Liver (tissue), 9 donors: Measurements from ENCODE around the gene NRIP1. TPM values are rescaled to one million over a fixed set of nuclear protein-coding genes. Genes with fewer than 3 reads are reported as not detected.

Experiments
- DNase-seq: peaks from one replicate; pipeline ENCODE4 v3.0.0-alpha.2; 2017; ENCODE audit warnings: low spot score
- H3K27ac ChIP-seq, 2 donors: one replicate each; pipeline ENCODE4 v1.7.0; 2013; ENCODE audit warnings: inconsistent platforms in 2 of 2, low read length in 2 of 2, control low read depth in 1 of 2, low read depth in 1 of 2, mild to moderate bottlenecking in 1 of 2
- H3K27me3 ChIP-seq, 4 donors: one replicate each; pipeline versions ENCODE4 v1.6.1 to v1.7.0; 2013; ENCODE audit warnings: low read length in 3 of 4, inconsistent platforms in 1 of 4, mild to moderate bottlenecking in 1 of 4, moderate library complexity in 1 of 4; ENCODE audit not compliant: control insufficient read depth in 4 of 4, insufficient read depth in 4 of 4
- H3K36me3 ChIP-seq, 4 donors: one replicate each; pipeline versions ENCODE4 v1.6.1 to v1.7.0; 2013; ENCODE audit warnings: low read length in 3 of 4, mild to moderate bottlenecking in 3 of 4, low read depth in 1 of 4, moderate library complexity in 1 of 4; ENCODE audit not compliant: control insufficient read depth in 4 of 4, insufficient read depth in 3 of 4
- H3K4me1 ChIP-seq, 4 donors: one replicate each; pipeline versions ENCODE4 v1.6.1 to v1.7.0; 2013; ENCODE audit warnings: low read length in 3 of 4, mild to moderate bottlenecking in 3 of 4, moderate library complexity in 1 of 4; ENCODE audit not compliant: control insufficient read depth in 4 of 4, insufficient read depth in 4 of 4
- H3K4me3 ChIP-seq, 3 donors: one replicate each; pipeline versions ENCODE4 v1.6.1 to v1.7.0; 2013; ENCODE audit warnings: low read length in 3 of 3, control low read depth in 1 of 3, low read depth in 1 of 3, mild to moderate bottlenecking in 1 of 3
- H3K9ac ChIP-seq, 2 donors: one replicate each; pipeline ENCODE4 v1.7.0; 2013; ENCODE audit warnings: low read length in 2 of 2, mild to moderate bottlenecking in 2 of 2, moderate library complexity in 2 of 2, control low read depth in 1 of 2, low read depth in 1 of 2
- H3K9me3 ChIP-seq, 4 donors: one replicate each; pipeline versions ENCODE4 v1.6.1 to v1.7.0; 2013; ENCODE audit warnings: low read length in 3 of 4; ENCODE audit not compliant: control insufficient read depth in 4 of 4
- EGR1 ChIP-seq, 2 donors: IDR thresholded peaks; 2 replicates each; pipeline ENCODE4 v1.6.1; 2016 to 2018; ENCODE audit warnings: antibody characterized with exemption in 2 of 2, low read depth in 2 of 2
- FOXA1 ChIP-seq: IDR thresholded peaks from 2 replicates; pipeline ENCODE4 v1.6.1; 2016; ENCODE audit warnings: antibody characterized with exemption
- FOXA2 ChIP-seq: IDR thresholded peaks from 2 replicates; pipeline ENCODE4 v1.6.1; 2016; ENCODE audit warnings: antibody characterized with exemption
- GABPA ChIP-seq, 2 donors: IDR thresholded peaks in 1 of 2; conservative IDR thresholded peaks in 1 of 2; 2 replicates each; pipeline ENCODE4 v1.6.1; 2016; ENCODE audit warnings: antibody characterized with exemption in 2 of 2, mild to moderate bottlenecking in 1 of 2, moderate library complexity in 1 of 2
- HNF4A ChIP-seq, 2 donors: conservative IDR thresholded peaks; 2 replicates each; pipeline ENCODE4 v1.6.1; 2016; ENCODE audit warnings: antibody characterized with exemption in 2 of 2, mild to moderate bottlenecking in 2 of 2
- HNF4G ChIP-seq: IDR thresholded peaks from 2 replicates; pipeline ENCODE4 v1.6.1; 2016; ENCODE audit warnings: antibody characterized with exemption
- JUND ChIP-seq, 2 donors: IDR thresholded peaks; 2 replicates each; pipeline ENCODE4 v1.6.1; 2016; ENCODE audit warnings: antibody characterized with exemption in 2 of 2
- RAD21 ChIP-seq, 2 donors: IDR thresholded peaks; 2 replicates each; pipeline ENCODE4 v1.6.1; 2016; ENCODE audit warnings: antibody characterized with exemption in 2 of 2, mild to moderate bottlenecking in 2 of 2
- RXRA ChIP-seq, 2 donors: IDR thresholded peaks; 2 replicates each; pipeline ENCODE4 v1.6.1; 2017 to 2018; ENCODE audit warnings: antibody characterized with exemption in 2 of 2, mild to moderate bottlenecking in 1 of 2
- SP1 ChIP-seq: IDR thresholded peaks from 2 replicates; pipeline ENCODE4 v1.6.1; 2018; ENCODE audit warnings: antibody characterized with exemption, mild to moderate bottlenecking
- TAF1 ChIP-seq: conservative IDR thresholded peaks from 2 replicates; pipeline ENCODE4 v1.6.1; 2016; ENCODE audit warnings: antibody characterized with exemption, mild to moderate bottlenecking
- YY1 ChIP-seq: IDR thresholded peaks from 2 replicates; pipeline ENCODE4 v1.6.1; 2016; ENCODE audit warnings: antibody characterized with exemption, mild to moderate bottlenecking
- WGBS: extraction: QIAGEN DNeasy Blood & Tissue Kit; methylation state at CpG from one replicate; pipeline ENCODE4 v1.1.7; 2013; 5-methylcytosine and 5-hydroxymethylcytosine counted together
- polyA plus RNA-seq, 2 donors: library from polyadenylated mRNA; stranded (reverse) in 1 of 2; unstranded in 1 of 2; fragments of 200-250 nt in 1 of 2; fragments of >200 nt in 1 of 2; fragmentation: Nextera tagmentation in 1 of 2; extraction: Ambion mirVana in 1 of 2; gene quantifications; one replicate each; pipeline versions ENCODE4 v1.2.1 to v1.2.3, GENCODE V29; 2013 to 2015
- total RNA-seq, 2 donors: library from RNA; depleted of rRNA; stranded (reverse); fragments of >200 nt; gene quantifications; one replicate each; pipeline ENCODE4 v1.2.3, GENCODE V29; 2014
- TF ChIP-seq, protein P1 (sequence below): IDR thresholded peaks from 2 replicates; pipeline ENCODE4 v1.6.1; 2016; ENCODE audit warnings: antibody characterized with exemption, mild to moderate bottlenecking
- TF ChIP-seq, protein P2 (sequence below): fragments of 150-350 bp; IDR thresholded peaks from 2 replicates; pipeline ENCODE4 v1.5.1; 2017; ENCODE audit warnings: improper control_type of control experiment, low read depth, low read length; ENCODE audit not compliant: missing input control
- TF ChIP-seq, protein P3 (sequence below): IDR thresholded peaks from 2 replicates; pipeline ENCODE4 v1.6.1; 2016; ENCODE audit warnings: antibody characterized with exemption
- donor health status: healthy.
- donor health status: healthy.
- donor health status: healthy.
- donor health status: healthy.
- donor health status: healthy.

NRIP1 gene
- total and polyA plus RNA-seq, 4 donors, result 3.8 to 28.4 (median 12.6) TPM

DNA sequence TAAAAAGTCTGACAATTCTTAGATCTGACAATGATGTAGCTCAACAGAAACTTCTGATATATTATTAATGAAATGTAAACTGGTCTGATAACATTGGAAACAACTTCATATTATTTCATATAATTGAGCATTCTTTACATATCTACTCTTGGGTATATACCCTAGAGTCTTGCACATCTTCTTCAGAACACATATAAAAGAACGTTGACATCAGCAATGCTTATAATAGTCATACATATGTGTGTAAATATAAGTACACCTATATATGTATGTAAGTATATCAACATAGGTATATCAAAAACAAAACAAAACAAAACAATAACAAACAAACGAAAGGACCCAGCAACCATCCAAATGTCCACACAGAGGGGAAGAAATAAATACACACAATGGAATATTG lies 38.4 kb downstream of the NRIP1 start:
- H3K9ac ChIP-seq, result no peak overlapping the region
- TF ChIP-seq RXRA (IDR thresholded peaks at IDR 0.05) (no peak), EGR1 (IDR thresholded peaks at IDR 0.05; ENCODE audit: low read depth in 2 of 2) (no peak), FOXA2 (no peak)
- H3K4me3 ChIP-seq, result no peak overlapping the region
- peaks cover 0 to 2% (median 0%) of the 10 kb centered on the region in 4 donors for H3K36me3 ChIP-seq
- H3K27ac ChIP-seq, result no peak overlapping the region
- 72% methylated on average over 2 of the region's 2 CpGs for WGBS
- peaks cover 4 to 11% (median 6%) of the 10 kb centered on the region in 4 donors for H3K4me1 ChIP-seq
- no peak for DNase-seq
- no peaks in the 10 kb centered on the region for H3K27me3 ChIP-seq
- no peaks in the 10 kb centered on the region for H3K9me3 ChIP-seq

DNA sequence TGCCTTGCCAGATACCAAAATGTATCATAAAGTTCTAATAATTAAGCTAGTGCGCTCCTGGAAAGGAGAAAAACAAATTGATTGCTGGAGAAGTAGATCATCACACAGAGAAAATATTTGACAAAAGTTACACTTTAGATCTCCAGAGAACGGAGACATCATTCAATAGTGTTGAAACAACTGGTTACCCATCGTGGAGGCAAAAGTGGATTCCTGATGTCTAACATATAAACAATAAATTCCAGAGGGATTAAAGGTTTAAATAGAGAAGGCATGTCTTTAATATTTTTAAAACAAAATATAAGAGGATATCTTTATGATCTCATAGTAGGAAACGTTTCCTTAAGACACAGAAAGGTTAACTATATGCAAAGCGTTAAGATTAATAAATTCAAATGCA lies 41.0 kb downstream of the NRIP1 start:
- TF ChIP-seq RAD21 (IDR thresholded peaks at IDR 0.05) (no peak), YY1 (no peak), FOXA1 (no peak), RXRA (IDR thresholded peaks at IDR 0.05) (no peak), GABPA (IDR thresholded peaks at IDR 0.05 in 1 of 2, conservative IDR thresholded peaks at IDR 0.05 in 1 of 2) (no peak), HNF4A (conservative IDR thresholded peaks at IDR 0.05) (no peak), FOXA2 (no peak), TAF1 (no peak), JUND (IDR thresholded peaks at IDR 0.05) (no peak)
- TF ChIP-seq, protein P1, sequence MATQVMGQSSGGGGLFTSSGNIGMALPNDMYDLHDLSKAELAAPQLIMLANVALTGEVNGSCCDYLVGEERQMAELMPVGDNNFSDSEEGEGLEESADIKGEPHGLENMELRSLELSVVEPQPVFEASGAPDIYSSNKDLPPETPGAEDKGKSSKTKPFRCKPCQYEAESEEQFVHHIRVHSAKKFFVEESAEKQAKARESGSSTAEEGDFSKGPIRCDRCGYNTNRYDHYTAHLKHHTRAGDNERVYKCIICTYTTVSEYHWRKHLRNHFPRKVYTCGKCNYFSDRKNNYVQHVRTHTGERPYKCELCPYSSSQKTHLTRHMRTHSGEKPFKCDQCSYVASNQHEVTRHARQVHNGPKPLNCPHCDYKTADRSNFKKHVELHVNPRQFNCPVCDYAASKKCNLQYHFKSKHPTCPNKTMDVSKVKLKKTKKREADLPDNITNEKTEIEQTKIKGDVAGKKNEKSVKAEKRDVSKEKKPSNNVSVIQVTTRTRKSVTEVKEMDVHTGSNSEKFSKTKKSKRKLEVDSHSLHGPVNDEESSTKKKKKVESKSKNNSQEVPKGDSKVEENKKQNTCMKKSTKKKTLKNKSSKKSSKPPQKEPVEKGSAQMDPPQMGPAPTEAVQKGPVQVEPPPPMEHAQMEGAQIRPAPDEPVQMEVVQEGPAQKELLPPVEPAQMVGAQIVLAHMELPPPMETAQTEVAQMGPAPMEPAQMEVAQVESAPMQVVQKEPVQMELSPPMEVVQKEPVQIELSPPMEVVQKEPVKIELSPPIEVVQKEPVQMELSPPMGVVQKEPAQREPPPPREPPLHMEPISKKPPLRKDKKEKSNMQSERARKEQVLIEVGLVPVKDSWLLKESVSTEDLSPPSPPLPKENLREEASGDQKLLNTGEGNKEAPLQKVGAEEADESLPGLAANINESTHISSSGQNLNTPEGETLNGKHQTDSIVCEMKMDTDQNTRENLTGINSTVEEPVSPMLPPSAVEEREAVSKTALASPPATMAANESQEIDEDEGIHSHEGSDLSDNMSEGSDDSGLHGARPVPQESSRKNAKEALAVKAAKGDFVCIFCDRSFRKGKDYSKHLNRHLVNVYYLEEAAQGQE, result no peak
- TF ChIP-seq, protein P2, sequence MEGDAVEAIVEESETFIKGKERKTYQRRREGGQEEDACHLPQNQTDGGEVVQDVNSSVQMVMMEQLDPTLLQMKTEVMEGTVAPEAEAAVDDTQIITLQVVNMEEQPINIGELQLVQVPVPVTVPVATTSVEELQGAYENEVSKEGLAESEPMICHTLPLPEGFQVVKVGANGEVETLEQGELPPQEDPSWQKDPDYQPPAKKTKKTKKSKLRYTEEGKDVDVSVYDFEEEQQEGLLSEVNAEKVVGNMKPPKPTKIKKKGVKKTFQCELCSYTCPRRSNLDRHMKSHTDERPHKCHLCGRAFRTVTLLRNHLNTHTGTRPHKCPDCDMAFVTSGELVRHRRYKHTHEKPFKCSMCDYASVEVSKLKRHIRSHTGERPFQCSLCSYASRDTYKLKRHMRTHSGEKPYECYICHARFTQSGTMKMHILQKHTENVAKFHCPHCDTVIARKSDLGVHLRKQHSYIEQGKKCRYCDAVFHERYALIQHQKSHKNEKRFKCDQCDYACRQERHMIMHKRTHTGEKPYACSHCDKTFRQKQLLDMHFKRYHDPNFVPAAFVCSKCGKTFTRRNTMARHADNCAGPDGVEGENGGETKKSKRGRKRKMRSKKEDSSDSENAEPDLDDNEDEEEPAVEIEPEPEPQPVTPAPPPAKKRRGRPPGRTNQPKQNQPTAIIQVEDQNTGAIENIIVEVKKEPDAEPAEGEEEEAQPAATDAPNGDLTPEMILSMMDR, result no peak
- DNase-seq, result no peak
- no peaks in the 10 kb centered on the region for H3K9me3 ChIP-seq
- peaks cover 4 to 11% (median 6%) of the 10 kb centered on the region in 4 donors for H3K4me1 ChIP-seq
- H3K27ac ChIP-seq, result no peak overlapping the region
- WGBS, result 70% methylated on average over 5 of the region's 5 CpGs
- H3K36me3 ChIP-seq, result no peaks in the 10 kb centered on the region
- H3K27me3 ChIP-seq, result no peaks in the 10 kb centered on the region
- H3K4me3 ChIP-seq, result no peak overlapping the region
- H3K9ac ChIP-seq, result no peak overlapping the region

DNA sequence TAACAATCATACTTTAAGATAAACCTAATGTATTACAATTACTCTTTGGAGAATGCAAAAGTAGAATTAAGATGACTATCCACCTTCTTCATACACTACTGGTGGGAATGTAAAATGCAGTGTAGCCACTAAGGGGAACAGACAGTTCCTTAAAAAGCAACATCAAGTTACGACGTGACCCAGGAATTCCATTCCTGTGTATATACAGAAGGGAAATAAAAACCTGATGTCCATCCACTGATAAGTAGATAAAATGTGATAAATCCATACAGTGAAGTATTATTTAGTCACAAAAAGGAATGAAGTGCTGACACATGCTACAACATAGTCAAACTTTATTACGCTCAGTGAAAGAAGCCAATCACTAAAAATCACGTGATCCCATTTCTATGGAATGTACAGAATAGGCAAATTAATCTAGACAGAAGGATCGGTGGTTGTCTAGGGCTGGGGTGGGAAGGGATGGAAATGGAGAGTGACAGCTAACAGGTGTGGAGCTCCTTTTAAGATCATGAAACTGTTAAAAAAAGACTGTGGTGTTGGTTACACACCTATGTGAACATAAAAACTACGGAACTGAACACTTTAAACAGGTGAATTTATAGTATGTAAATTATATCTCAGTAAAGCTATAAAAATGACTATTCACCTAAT lies 42.1 kb downstream of the NRIP1 start:
- 89% methylated on average over 6 of the region's 6 CpGs for WGBS

More for the DNA sequence above, 42.1 kb downstream of the NRIP1 start:
- H3K4me3 ChIP-seq, result no peak overlapping the region
- TF ChIP-seq RAD21 (IDR thresholded peaks at IDR 0.05), result no peak
- TF ChIP-seq JUND (IDR thresholded peaks at IDR 0.05), result no peak
- no peak for TF ChIP-seq SP1
- TF ChIP-seq YY1, result no peak
- no peak for TF ChIP-seq TAF1
- TF ChIP-seq HNF4G, result no peak
- no peak for TF ChIP-seq HNF4A (conservative IDR thresholded peaks at IDR 0.05)
- TF ChIP-seq, protein P3, sequence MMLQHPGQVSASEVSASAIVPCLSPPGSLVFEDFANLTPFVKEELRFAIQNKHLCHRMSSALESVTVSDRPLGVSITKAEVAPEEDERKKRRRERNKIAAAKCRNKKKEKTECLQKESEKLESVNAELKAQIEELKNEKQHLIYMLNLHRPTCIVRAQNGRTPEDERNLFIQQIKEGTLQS, result no peak
- no peak for DNase-seq
- H3K9me3 ChIP-seq, result no peaks in the 10 kb centered on the region
- peaks cover 1 to 8% (median 5%) of the 10 kb centered on the region in 4 donors for H3K4me1 ChIP-seq
- no peaks in the 10 kb centered on the region for H3K27me3 ChIP-seq
- no peak overlapping the region for H3K9ac ChIP-seq
- no peaks in the 10 kb centered on the region for H3K36me3 ChIP-seq
- H3K27ac ChIP-seq, result no peak overlapping the region
